Measurements from ENCODE around the gene HCAR3.
A peak's percentile ranks its signal among the peaks of the same experiment; 100 is the strongest.
"Not testable (repeated sequence)": the region's sequence is repeated elsewhere in the genome, so short reads cannot be mapped to it uniquely, and the experiment has no call there.

Gene HCAR3
- total RNA-seq: 0 reads per million in 4 experiments

GRCh38 chr12:122716658-122717057, at the start of gene HCAR3:
TSS of gene HCAR3 (minus strand) at chr12:122716811. CDS start at chr12:122716737, 74 bp downstream.
- DNase-seq: not testable (repeated sequence)

GRCh38 chr12:122757568-122757967, 41.0 kb upstream of the HCAR3 start:
- no peak for DNase-seq

GRCh38 chr12:122754790-122755189, 38.2 kb upstream of the HCAR3 start:
- no peak for DNase-seq

DNA sequence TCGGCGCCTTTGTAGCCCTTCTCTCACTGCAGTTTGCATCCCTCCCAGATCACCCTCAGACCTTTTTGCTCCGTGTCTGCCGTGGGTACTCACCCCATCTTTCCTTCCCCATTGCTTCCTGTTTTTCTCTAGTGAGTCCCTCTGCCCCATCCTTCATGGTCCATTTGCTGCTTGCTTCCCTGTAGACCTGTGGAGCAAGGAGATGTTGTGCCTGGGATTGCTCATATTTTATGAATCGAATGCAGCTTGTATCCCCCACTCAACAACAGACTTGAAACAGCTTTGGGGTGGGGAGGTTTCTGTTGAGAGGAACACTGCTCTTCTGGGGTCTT, 36.7 kb upstream of the HCAR3 start:
- DNase-seq: no peak

GRCh38 chr12:122752464-122753318, 36.1 kb upstream of the HCAR3 start, which contains the start of gene DENR:
TSS of gene DENR (plus strand) at chr12:122752824. CDS start at chr12:122753702, 878 bp downstream.
- DNase-seq: peak; percentile 99

- not testable (repeated sequence) for DNase-seq
Measured at GRCh38 chr12:122750781-122751515, 34.3 kb upstream of the HCAR3 start.

DNA sequence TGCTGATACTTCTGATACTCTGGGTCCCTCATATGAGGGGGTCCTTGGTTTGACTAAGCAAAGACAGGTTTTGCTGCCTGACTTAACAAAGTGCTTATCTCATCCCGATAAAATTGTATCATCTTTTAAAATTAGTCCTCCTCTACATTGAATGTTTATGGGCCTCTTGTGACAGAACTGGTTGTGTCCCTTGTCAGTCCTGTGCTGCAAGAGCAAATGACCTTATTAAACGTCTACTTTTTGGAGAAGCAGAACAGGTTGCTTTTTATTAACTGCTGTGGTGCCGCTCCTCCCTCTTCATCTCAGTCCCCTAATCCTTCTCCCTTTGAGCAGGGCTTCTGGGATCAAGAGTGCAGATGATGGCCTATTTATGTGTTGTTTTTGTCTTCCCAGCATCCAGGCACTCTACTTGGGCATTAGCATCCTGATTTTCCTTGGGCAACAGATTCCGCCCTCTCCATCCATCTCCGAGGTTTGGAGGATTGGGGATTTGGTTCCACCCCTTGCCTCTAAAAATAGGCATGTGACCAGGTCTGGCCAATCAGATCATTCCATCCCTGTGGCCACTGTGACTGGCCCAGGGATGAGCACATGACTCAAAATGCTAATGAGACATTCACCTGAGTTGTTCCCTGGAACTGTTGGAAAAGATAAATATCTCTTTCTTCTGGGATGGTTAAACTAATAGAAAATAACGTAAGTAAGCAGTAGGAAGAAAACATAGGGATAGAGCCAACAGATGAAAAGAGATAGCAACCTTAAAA, 33.1 kb upstream of the HCAR3 start:
- no peak for DNase-seq

- no peak for DNase-seq
Measured at GRCh38 chr12:122747224-122748135, 30.9 kb upstream of the HCAR3 start.

DNA sequence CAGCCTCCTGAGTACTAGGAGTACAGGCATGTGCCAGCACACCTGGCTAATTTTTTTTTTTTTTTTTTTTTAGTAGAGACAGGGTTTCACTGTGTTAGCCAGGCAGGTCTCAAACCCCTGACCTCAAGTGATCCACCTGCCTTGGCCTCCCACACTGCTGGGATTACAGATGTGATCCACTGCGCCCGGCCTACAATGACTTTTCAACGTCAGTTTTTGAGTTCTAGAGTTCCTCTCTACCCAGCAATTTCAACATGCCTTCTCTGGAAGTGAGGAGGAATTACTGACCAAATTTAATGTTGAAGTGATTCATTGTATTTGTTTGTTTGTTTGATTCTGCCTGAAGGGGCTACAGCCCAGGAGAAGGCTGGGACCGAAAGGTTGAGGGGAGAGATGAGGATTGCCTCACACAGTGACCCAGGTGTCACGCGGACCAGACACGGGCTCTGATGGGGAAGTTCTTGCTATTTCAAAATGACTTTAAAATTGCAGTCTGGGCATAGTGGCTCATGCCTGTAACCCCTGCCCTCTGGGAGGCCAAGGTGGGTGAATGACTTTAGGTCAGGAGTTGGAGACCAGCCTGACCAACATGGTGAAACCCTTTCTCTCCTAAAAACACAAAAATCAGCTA, 27.4 kb upstream of the HCAR3 start:
- DNase-seq: no peak

- no peak for DNase-seq
Measured at GRCh38 chr12:122740351-122740750, 23.7 kb upstream of the HCAR3 start.

- no peak for DNase-seq
Measured at GRCh38 chr12:122738571-122738970, 22.0 kb upstream of the HCAR3 start.

DNA sequence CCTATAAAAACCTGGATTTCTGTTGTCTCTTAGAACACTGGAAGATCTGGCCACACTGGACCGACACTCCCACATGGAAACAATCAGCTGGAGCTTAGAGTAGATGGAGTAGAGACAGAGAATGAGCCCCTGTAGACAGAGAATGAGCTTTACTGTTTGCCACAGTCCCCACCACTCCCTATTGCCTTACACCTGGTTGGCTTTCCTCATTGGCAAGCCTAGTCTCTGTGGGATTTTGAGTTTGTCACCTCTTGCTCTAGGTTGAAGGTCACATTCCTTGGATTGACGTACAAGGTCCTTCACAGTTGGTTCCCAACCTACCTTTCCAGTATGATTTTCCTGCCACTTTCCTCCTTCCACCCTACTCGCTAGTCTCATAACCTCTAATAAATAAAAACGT, 16.0 kb upstream of the HCAR3 start:
- no peak for DNase-seq

GRCh38 chr12:122732170-122732569, 15.6 kb upstream of the HCAR3 start:
- no peak for DNase-seq

DNA sequence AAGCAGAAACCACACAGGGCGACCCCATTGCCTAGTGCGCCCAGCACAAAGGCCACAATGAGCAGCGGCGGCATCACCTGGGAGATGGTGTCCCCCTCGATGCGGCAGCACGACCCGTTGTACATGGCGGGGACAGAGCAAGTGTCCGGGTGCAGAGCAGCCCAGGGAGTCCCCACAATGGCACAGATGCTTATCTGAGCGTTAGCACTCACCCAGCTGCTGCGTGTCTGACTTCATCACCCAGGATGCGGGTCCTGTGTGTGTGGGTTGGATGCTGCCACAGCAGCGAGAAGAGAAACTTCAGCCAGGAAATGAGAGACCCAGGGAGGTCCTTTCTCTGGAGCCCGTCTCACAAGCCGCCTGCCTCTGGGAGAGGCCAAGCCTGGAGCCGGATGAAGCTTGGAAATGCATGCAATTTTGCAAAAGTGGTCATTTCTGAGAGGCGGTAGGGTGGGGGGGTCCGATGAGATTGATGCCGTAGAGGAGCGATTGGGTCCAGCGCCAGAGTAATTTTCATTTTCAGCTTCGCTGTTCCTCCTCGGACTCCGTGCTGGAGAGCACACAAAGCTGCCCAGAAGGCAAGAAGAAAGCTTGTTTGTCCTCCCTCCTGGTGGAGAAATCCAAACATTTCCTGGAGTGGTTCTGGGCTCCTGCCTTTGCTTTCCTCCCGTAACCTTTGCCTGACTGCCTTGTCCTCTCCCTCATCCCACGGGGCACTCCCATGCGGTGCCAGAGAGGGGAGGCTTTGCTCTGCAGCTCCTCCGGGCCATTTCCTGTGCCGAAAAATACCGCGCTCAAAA, 13.8 kb upstream of the HCAR3 start, which contains the start of gene HCAR1:
Gene HCAR1 (minus strand): TSS at position 630 of the 800 bp plus-strand sequence. CDS start 505 bp downstream, at position 125.
- DNase-seq: no peak

GRCh38 chr12:122729583-122730214, 13.1 kb upstream of the HCAR3 start:
- DNase-seq: no peak

DNA sequence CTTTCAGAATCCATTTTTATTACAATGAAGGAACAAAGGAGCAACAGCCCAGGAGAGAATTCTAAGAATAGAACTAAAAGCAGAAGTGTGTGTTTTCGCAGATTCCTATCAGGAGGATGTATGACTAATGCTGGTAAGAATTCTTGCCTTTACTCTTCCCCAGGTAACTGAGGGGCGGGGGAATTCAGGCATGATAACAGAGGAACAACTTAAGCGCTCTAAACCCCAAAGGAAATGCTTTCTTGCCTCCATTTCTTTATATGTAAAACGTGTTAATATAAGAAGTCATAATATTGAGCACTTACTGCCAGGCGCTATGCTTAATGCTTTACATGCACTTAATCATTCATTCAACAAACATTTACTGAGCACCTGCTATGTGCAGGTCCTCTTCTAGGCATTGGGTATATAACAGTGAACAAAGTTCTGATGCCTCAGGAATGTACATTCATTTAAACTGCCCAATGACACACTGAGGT, 9.5 kb upstream of the HCAR3 start:
- no peak for DNase-seq

GRCh38 chr12:122725452-122726079, 9.0 kb upstream of the HCAR3 start:
- DNase-seq: no peak

GRCh38 chr12:122724641-122725243, 8.1 kb upstream of the HCAR3 start:
- no peak for DNase-seq

- DNase-seq: no peak
Measured at GRCh38 chr12:122722387-122722786, 5.8 kb upstream of the HCAR3 start.

Data from effector CD8-positive, alpha-beta T cell (primary cell).